ENCODE measurements around the gene EHMT1.

Gene EHMT1

GRCh38 chr9:137665697-137666512, 47.1 kb downstream of the EHMT1 start:
- no peak overlapping the region for H3K4me3 ChIP-seq (ENCODE audit: low read depth, low read length)
- DNase-seq: peak; percentile 32
- peak; percentile 41 for TF ChIP-seq CTCF (IDR thresholded peaks at IDR 0.05; ENCODE audit: low read depth, low read length, missing control alignments)
- in situ Hi-C loops (cut with HindIII; ENCODE audit: low pct_ligation_motif_present, low sequenced_read_pairs): no loop called here
- H3K27ac ChIP-seq: no peak overlapping the region
- no peaks in the 10 kb centered on the region for H3K36me3 ChIP-seq (replicated peaks)
- no peaks in the 10 kb centered on the region for H3K27me3 ChIP-seq (replicated peaks)

GRCh38 chr9:137666513-137666822, 47.7 kb downstream of the EHMT1 start:
- Histone ChIP-seq H3K27me3 (replicated peaks) (no peaks in the 10 kb centered on the region), H3K27ac (no peak overlapping the region), H3K36me3 (replicated peaks) (no peaks in the 10 kb centered on the region), H3K4me3 (ENCODE audit: low read depth, low read length) (no peak overlapping the region)
- DNase-seq: no peak
- in situ Hi-C loops (cut with HindIII; ENCODE audit: low pct_ligation_motif_present, low sequenced_read_pairs): no loop called here
- TF ChIP-seq CTCF (IDR thresholded peaks at IDR 0.05; ENCODE audit: low read depth, low read length, missing control alignments): no peak

GRCh38 chr9:137666955-137667670, 48.3 kb downstream of the EHMT1 start:
- in situ Hi-C loops (cut with HindIII; ENCODE audit: low pct_ligation_motif_present, low sequenced_read_pairs): no loop called here
- no peak overlapping the region for H3K27ac ChIP-seq

GRCh38 chr9:137668203-137668602, 49.4 kb downstream of the EHMT1 start:
- in situ Hi-C loops (cut with HindIII; ENCODE audit: low pct_ligation_motif_present, low sequenced_read_pairs): no loop called here
- Histone ChIP-seq H3K36me3 (replicated peaks) (no peaks in the 10 kb centered on the region), H3K27ac (no peak overlapping the region), H3K27me3 (replicated peaks) (no peaks in the 10 kb centered on the region), H3K4me3 (ENCODE audit: low read depth, low read length) (no peak overlapping the region)
- no peak for TF ChIP-seq CTCF (IDR thresholded peaks at IDR 0.05; ENCODE audit: low read depth, low read length, missing control alignments)
- no peak for DNase-seq

More at GRCh38 chr9:137666955-137667670, 48.3 kb downstream of the EHMT1 start:
- Histone ChIP-seq H3K27me3 (replicated peaks) (no peaks in the 10 kb centered on the region), H3K36me3 (replicated peaks) (no peaks in the 10 kb centered on the region), H3K4me3 (ENCODE audit: low read depth, low read length) (no peak overlapping the region)
- DNase-seq: no peak
- no peak for TF ChIP-seq CTCF (IDR thresholded peaks at IDR 0.05; ENCODE audit: low read depth, low read length, missing control alignments)

GRCh38 chr9:137669261-137669672, 50.5 kb downstream of the EHMT1 start:
- Histone ChIP-seq H3K27me3 (replicated peaks) (no peaks in the 10 kb centered on the region), H3K27ac (no peak overlapping the region), H3K36me3 (replicated peaks) (no peaks in the 10 kb centered on the region), H3K4me3 (ENCODE audit: low read depth, low read length) (no peak overlapping the region)
- no peak for TF ChIP-seq CTCF (IDR thresholded peaks at IDR 0.05; ENCODE audit: low read depth, low read length, missing control alignments)
- in situ Hi-C loops (cut with HindIII; ENCODE audit: low pct_ligation_motif_present, low sequenced_read_pairs): no loop called here
- DNase-seq: no peak

All from brain microvascular endothelial cell (primary cell).